ENCODE data around the gene FOXP1. TPM values are rescaled to one million over a fixed set of nuclear protein-coding genes. Genes with fewer than 3 reads are reported as not detected.

The FOXP1 gene
- total and polyA plus RNA-seq, 9 of the 15 experiments (the other 6 are each of a cell fraction or from before 2014, with no cell fraction given) = 7.7 to 34.5 (median 13.7) TPM

- ChIA-PET POLR2A (no interaction called here), CTCF (ENCODE audit: low intra/inter-chr PET ratio) (no interaction called here)
- 75% methylated on average over 4 of the region's 4 CpGs for WGBS (ENCODE audit: insufficient coverage, low coverage, missing lambda C conversion rate)
- H3K9me3 ChIP-seq (replicated peaks; ENCODE audit: control insufficient read depth, insufficient read depth, low read depth, low read length) = no peaks in the 10 kb centered on the region
- H3K27ac ChIP-seq (ENCODE audit: extremely low read depth, low read depth, low read length) = no peak overlapping the region
- DNase-seq (ENCODE audit: extremely low read depth in 1 of 4, low spot score in 3 of 4) = no peak
- H3K27me3 ChIP-seq (ENCODE audit: control insufficient read depth in 2 of 2, insufficient read depth in 2 of 2, low read length in 2 of 2) = no peaks in the 10 kb centered on the region
- no peak for ATAC-seq
- H2AFZ ChIP-seq (ENCODE audit: low read depth, low read length) = no peak overlapping the region
- TF ChIP-seq NUFIP1 (IDR thresholded peaks at IDR 0.05; ENCODE audit: partially characterized antibody) = no peak
- TF ChIP-seq HMBOX1 (IDR thresholded peaks at IDR 0.05) = no peak
- no peak for TF ChIP-seq STAG1 (CRISPR knock-in tag; IDR thresholded peaks at IDR 0.05; ENCODE audit: borderline replicate concordance)
- TF ChIP-seq GABPB1 (CRISPR knock-in tag; IDR thresholded peaks at IDR 0.05) = no peak
- TF ChIP-seq CEBPB (tag; IDR thresholded peaks at IDR 0.05) = no peak
- TF ChIP-seq TRIM25 (IDR thresholded peaks at IDR 0.05; ENCODE audit: borderline replicate concordance) = no peak
- no peak for TF ChIP-seq ZNF384 (IDR thresholded peaks at IDR 0.05; ENCODE audit: low read depth, low read length)
- TF ChIP-seq ZHX1 (conservative IDR thresholded peaks at IDR 0.05; ENCODE audit: low read length) = no peak
- no peak for TF ChIP-seq NEUROD1 (IDR thresholded peaks at IDR 0.05; ENCODE audit: borderline replicate concordance, low read depth, low read length, partially characterized antibody)
- no peak for TF ChIP-seq CCNT2 (IDR thresholded peaks at IDR 0.05; ENCODE audit: borderline replicate concordance, extremely low read depth, insufficient read length, low read depth, low read length)
- TF ChIP-seq PHF8 (IDR thresholded peaks at IDR 0.05; ENCODE audit: borderline replicate concordance, low read length) = no peak
- no peak for TF ChIP-seq XRCC4 (IDR thresholded peaks at IDR 0.05; ENCODE audit: extremely low read depth, insufficient read depth, insufficient read length)
- TF ChIP-seq THRAP3 (IDR thresholded peaks at IDR 0.05; ENCODE audit: borderline replicate concordance) = no peak
- no peak for TF ChIP-seq STAT5B (CRISPR knock-in tag; IDR thresholded peaks at IDR 0.05)
- no peak for TF ChIP-seq ZBTB7A (IDR thresholded peaks at IDR 0.05; ENCODE audit: borderline replicate concordance, control insufficient read depth, low read depth, low read length)
- TF ChIP-seq ATF7 (IDR thresholded peaks at IDR 0.05) = no peak
- in situ Hi-C loops (cut with MboI) = no loop called here
- no peak overlapping the region for H3K4me2 ChIP-seq (ENCODE audit: insufficient read depth, low read length)
- H4K20me1 ChIP-seq (replicated peaks; ENCODE audit: control insufficient read depth, insufficient read depth, low read length) = no peaks in the 10 kb centered on the region
- no peaks in the 10 kb centered on the region for H3K9me1 ChIP-seq (ENCODE audit: control insufficient read depth, insufficient read depth, low read length)
- H3K9ac ChIP-seq (ENCODE audit: insufficient read depth in 1 of 2, low read depth in 2 of 2, low read length in 2 of 2) = no peak overlapping the region
- no peaks in the 10 kb centered on the region for H3K79me2 ChIP-seq (ENCODE audit: control insufficient read depth, insufficient read depth, low read length)
- H3K4me1 ChIP-seq (replicated peaks in 1 of 2; ENCODE audit: control insufficient read depth in 2 of 2, insufficient read depth in 2 of 2, low read length in 2 of 2) = peaks cover 10 to 15% of the 10 kb centered on the region in 2 experiments; a peak in 3 of 5 replicates
- intact Hi-C loops (cut with micrococcal nuclease) = no loop called here
- FAIRE-seq = no peak
- H3K4me3 ChIP-seq = no peak overlapping the region
- no peaks in the 10 kb centered on the region for H3K36me3 ChIP-seq (ENCODE audit: control insufficient read depth, insufficient read depth, low read length)
- BruUV-seq (replicated peaks) = no TSS peak
Observed at GRCh38 chr3:71421475-71421819, 162.1 kb downstream of the FOXP1 start.
